HFF-Myc (cell line): Measurements from ENCODE around the gene REST.

Experiments used
- DNase-seq: peaks from one replicate; pipeline ENCODE4 v3.0.0-alpha.2; 2011; ENCODE audit warnings: low read depth; ENCODE audit errors: extremely low read depth
- H3K4me3 ChIP-seq: replicated peaks from 2 replicates; pipeline ENCODE4 v1.5.1; 2011; ENCODE audit warnings: low read depth, mild to moderate bottlenecking, control low read depth, low read length
- CTCF ChIP-seq: IDR thresholded peaks from 2 replicates; pipeline ENCODE4 v1.5.1; 2012; ENCODE audit warnings: mild to moderate bottlenecking, low read depth, low read length, control low read depth; ENCODE audit errors: missing control alignments

The REST gene

GRCh38 chr4:56976837-56977320, 69.2 kb downstream of the REST start:
- H3K4me3 ChIP-seq = peak overlapping the region; percentile 85
- DNase-seq = no peak

GRCh38 chr4:56977321-56978012, 69.8 kb downstream of the REST start, which contains the start of gene NOA1:
TSS of gene NOA1 (minus strand) at chr4:56977606. CDS start at chr4:56977585, 21 bp downstream.
- peak; percentile 98 for DNase-seq
- no peak for TF ChIP-seq CTCF

More at GRCh38 chr4:56976837-56977320, 69.2 kb downstream of the REST start:
- TF ChIP-seq CTCF = no peak

GRCh38 chr4:56978750-56979303, 71.1 kb downstream of the REST start, which contains the start of gene POLR2B:
TSS of gene POLR2B (plus strand) at chr4:56978896. CDS start at chr4:56978986, 90 bp downstream.
- H3K4me3 ChIP-seq = peak within 1 kb of the TSS; percentile 85
- TF ChIP-seq CTCF = no peak
- peak; percentile 90 for DNase-seq

More at GRCh38 chr4:56977321-56978012, 69.8 kb downstream of the REST start, which contains the start of gene NOA1:
- peak within 1 kb of the TSS; percentile 85 for H3K4me3 ChIP-seq

- peak overlapping the region; percentile 85 for H3K4me3 ChIP-seq
- no peak for TF ChIP-seq CTCF
- DNase-seq = no peak
Observed at GRCh38 chr4:56979421-56980072, 71.8 kb downstream of the REST start.

- H3K4me3 ChIP-seq = no peak overlapping the region
- DNase-seq = no peak
Observed at GRCh38 chr4:56981795-56982201, 74.1 kb downstream of the REST start.

More at GRCh38 chr4:56981795-56982201, 74.1 kb downstream of the REST start:
- TF ChIP-seq CTCF = no peak
